Measurements from ENCODE around the gene P3H2.

DNA sequence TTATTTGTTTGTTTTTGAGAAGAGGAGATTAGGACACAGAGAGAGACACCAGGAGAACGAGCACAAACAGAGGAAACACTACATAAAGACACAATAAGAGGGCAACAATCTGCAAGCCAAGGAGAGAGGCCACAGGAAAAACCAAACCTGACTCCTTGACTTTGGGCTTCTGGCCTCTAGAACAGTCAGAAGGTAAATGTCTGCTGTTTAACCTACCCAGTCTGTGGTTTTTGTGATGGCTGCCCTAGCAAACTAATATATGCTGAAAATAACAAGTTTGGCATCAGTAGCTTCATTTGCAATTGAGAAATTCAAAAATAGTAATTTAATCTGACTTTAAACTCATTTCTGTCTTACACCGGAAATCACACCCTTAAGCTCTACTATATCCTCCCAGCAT lies 110.2 kb downstream of the P3H2 start:
- no peak for TF ChIP-seq POLR2A (IDR thresholded peaks at IDR 0.05)
- TF ChIP-seq, protein P1, sequence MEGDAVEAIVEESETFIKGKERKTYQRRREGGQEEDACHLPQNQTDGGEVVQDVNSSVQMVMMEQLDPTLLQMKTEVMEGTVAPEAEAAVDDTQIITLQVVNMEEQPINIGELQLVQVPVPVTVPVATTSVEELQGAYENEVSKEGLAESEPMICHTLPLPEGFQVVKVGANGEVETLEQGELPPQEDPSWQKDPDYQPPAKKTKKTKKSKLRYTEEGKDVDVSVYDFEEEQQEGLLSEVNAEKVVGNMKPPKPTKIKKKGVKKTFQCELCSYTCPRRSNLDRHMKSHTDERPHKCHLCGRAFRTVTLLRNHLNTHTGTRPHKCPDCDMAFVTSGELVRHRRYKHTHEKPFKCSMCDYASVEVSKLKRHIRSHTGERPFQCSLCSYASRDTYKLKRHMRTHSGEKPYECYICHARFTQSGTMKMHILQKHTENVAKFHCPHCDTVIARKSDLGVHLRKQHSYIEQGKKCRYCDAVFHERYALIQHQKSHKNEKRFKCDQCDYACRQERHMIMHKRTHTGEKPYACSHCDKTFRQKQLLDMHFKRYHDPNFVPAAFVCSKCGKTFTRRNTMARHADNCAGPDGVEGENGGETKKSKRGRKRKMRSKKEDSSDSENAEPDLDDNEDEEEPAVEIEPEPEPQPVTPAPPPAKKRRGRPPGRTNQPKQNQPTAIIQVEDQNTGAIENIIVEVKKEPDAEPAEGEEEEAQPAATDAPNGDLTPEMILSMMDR (IDR thresholded peaks at IDR 0.05), result no peak
- TF ChIP-seq POLR2AphosphoS5 (IDR thresholded peaks at IDR 0.05), result no peak
- TF ChIP-seq EP300 (IDR thresholded peaks at IDR 0.05), result no peak

All from stomach (tissue), 4 donors.